NCI-H345 treated with DMSO at 0.1 percent for 48 hours (cell line): ENCODE measurements around the gene DCC.

ENCODE experiments used
- DNase-seq: peaks from one replicate; lab custom pipeline; 2025; ENCODE audit not compliant: unreplicated experiment; lab: John Stamatoyannopoulos, UW

The DCC gene

GRCh38 chr18:52682260-52682659, 342.3 kb downstream of the DCC start:
- no peak for DNase-seq

GRCh38 chr18:52685316-52685715, 345.3 kb downstream of the DCC start:
- DNase-seq = no peak

- DNase-seq = no peak
These were observed 351.8 kb downstream of the DCC start for GRCh38 chr18:52691841-52692240.

- DNase-seq = no peak
These were observed 354.8 kb downstream of the DCC start for GRCh38 chr18:52694804-52695203.

- DNase-seq = no peak
These were observed 360.1 kb downstream of the DCC start for GRCh38 chr18:52700116-52700515.

- DNase-seq = no peak
These were observed 360.8 kb downstream of the DCC start for GRCh38 chr18:52700816-52701215.

GRCh38 chr18:52701219-52701935, 361.4 kb downstream of the DCC start:
- no peak for DNase-seq

- DNase-seq = no peak
These were observed 375.4 kb downstream of the DCC start for GRCh38 chr18:52715421-52715820.

GRCh38 chr18:52715991-52716390, 376.0 kb downstream of the DCC start:
- no peak for DNase-seq

GRCh38 chr18:52716973-52717372, 377.0 kb downstream of the DCC start:
- no peak for DNase-seq

- DNase-seq = no peak
These were observed 382.9 kb downstream of the DCC start for GRCh38 chr18:52722904-52723303.

- DNase-seq = no peak
These were observed 383.6 kb downstream of the DCC start for GRCh38 chr18:52723550-52723970.

- no peak for DNase-seq
These were observed 391.1 kb downstream of the DCC start for GRCh38 chr18:52730972-52731619.

GRCh38 chr18:52738946-52739345, 398.9 kb downstream of the DCC start:
- DNase-seq = no peak

- DNase-seq = no peak
These were observed 407.0 kb downstream of the DCC start for GRCh38 chr18:52746986-52747385.

GRCh38 chr18:52747869-52748268, 407.9 kb downstream of the DCC start:
- DNase-seq = no peak

GRCh38 chr18:52748343-52748742, 408.3 kb downstream of the DCC start:
- DNase-seq = no peak

- DNase-seq = no peak
These were observed 409.5 kb downstream of the DCC start for GRCh38 chr18:52749542-52749941.

GRCh38 chr18:52750995-52751394, 411.0 kb downstream of the DCC start:
- no peak for DNase-seq

- peak; percentile 5 for DNase-seq
These were observed 424.3 kb downstream of the DCC start for GRCh38 chr18:52764316-52764715.

GRCh38 chr18:52766002-52766545, 426.1 kb downstream of the DCC start:
- no peak for DNase-seq

GRCh38 chr18:52781113-52781512, 441.1 kb downstream of the DCC start:
- no peak for DNase-seq
